Islet precursor cell (in vitro differentiated cells): ENCODE measurements around the gene EPS8L2.
"Not testable (repeated sequence)": the region's sequence is repeated elsewhere in the genome, so short reads cannot be mapped to it uniquely, and the experiment has no call there.

Source experiments
- DNase-seq: peaks from one replicate; pipeline ENCODE4 v3.0.0-alpha.2; 2018

Gene EPS8L2

DNA sequence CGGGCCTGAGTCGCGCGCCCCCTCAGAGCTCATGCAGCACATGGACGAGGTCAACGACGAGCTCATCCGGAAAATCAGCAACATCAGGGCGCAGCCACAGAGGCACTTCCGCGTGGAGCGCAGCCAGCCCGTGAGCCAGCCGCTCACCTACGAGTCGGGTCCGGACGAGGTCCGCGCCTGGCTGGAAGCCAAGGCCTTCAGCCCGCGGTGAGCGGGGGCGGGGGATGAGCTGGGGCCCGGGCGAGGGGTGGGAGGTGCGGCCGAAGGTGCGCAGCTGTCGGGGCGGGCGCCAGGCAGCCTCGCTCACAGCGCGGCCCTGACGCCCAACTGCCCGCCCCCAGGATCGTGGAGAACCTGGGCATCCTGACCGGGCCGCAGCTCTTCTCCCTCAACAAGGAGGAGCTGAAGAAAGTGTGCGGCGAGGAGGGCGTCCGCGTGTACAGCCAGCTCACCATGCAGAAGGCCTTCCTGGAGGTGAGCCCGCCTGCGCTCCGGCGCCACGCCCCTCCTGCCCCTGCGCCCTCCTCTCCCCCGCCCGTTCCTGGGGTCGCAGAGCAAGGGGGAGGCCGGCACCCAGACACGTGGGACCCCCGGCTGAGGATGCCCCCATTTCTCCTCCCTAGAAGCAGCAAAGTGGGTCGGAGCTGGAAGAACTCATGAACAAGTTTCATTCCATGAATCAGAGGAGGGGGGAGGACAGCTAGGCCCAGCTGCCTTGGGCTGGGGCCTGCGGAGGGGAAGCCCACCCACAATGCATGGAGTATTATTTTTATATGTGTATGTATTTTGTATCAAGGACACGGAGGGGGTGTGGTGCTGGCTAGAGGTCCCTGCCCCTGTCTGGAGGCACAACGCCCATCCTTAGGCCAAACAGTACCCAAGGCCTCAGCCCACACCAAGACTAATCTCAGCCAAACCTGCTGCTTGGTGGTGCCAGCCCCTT is 20.5 kb downstream of the EPS8L2 start:
- DNase-seq = no peak

DNA sequence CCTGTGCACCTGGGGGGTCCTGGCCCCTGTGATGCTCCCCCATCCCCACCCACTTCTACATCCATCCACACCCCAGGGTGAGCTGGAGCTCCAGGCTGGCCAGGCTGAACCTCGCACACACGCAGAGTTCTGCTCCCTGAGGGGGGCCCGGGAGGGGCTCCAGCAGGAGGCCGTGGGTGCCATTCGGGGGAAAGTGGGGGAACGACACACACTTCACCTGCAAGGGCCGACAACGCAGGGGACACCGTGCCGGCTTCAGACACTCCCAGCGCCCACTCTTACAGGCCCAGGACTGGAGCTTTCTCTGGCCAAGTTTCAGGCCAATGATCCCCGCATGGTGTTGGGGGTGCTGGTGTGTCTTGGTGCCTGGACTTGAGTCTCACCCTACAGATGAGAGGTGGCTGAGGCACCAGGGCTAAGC is 21.3 kb downstream of the EPS8L2 start:
- no peak for DNase-seq

DNA sequence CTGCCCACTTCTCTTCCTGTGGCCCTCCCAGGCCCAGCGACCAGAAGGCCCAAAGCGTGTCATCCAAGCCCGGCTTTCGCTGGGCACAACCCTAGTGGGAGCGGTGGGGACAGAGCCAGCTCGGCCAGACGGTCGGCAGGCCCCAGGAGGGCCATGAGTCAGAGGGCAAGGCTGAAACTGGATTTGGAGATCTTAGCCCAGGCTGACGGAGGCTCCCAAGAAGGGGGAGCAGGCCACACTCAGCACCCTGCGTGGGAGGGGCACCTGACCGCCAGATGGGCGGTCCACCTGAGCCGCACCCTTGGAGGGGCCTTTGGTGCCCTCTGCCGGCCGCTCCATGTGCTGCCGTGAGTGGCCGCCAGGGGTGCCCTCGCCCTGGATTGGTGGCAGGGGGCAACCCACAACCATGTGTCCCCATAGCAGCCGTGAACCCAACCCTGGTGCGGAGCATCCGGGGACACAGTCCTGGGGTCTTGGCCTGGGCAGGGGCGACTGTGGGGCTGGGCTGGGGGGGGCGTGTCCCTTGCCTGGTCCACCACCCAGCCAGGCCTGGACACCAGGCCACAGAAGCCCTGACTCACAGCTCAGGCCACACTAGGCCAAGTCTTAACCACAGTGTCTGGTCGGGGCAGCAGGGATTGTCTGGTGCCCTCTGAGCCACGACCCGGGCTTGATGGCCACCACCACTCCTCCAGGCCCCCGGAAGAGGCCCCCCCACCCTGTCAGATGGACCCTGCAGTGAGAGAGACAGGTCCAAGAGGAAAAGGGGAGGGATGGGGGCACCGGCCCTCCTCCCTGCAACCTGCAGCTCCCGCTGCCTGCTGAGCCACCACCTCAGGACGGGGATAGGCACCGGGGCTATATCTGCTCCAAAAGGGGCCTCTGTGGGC is 22.1 kb downstream of the EPS8L2 start:
- peak; percentile 96 for DNase-seq

DNA sequence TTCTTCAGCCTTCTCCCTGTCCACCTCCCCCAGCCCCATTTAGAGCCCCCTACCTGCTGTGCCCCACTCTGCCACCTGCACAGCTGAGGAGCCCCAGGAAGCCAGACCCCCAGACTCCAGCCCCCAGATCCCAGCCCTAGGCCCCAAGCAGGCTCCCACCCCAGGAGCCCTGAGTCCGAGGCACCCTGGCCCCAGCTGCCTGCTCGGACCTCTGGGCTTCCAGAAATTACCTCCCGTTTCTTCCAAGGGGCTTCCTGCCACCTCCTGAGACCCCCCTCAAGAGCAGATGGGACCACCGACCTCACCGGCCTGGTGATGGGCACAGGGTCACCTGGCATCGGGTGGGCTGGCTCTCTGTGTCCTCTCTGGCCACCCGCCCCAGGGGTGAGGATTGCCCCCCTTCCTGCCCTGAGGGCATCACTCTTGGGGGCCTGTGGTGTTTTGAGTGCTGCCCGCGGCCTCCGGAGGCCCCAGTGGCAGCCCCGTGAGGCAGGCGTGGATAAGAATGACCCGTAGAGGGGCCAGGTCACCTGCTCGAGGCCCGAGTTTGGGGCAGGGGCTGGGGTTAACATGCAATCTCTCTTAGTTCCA is 23.0 kb downstream of the EPS8L2 start:
- DNase-seq = no peak

DNA sequence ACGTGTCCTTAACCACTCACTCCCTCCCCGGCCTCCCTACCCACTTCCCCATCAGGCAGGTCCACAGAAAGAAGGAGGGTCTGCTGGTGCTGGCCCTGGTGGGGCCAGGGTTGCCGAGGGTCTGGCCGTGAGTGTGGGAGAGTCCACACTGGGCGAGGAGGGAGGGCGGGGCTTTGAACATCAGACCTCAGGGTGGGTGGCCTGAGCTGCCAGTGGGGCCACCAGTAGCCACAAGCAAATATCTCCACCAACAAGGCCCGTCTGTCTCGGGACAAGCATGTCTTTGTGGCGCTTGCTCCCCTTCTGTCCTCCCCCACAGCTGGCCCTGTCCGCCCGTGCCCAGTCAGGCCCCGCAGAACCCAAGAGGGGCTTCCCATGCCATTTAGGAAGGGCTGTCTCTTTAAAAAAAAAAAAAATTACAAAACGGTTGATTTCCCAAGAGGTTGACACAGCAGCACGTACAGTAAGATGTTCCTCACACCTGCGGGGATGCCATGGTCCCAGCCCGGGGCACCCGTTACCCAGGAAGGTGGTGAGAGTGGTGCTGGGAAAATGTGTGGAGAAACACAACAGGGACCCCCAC is 23.6 kb downstream of the EPS8L2 start:
- no peak for DNase-seq

DNA sequence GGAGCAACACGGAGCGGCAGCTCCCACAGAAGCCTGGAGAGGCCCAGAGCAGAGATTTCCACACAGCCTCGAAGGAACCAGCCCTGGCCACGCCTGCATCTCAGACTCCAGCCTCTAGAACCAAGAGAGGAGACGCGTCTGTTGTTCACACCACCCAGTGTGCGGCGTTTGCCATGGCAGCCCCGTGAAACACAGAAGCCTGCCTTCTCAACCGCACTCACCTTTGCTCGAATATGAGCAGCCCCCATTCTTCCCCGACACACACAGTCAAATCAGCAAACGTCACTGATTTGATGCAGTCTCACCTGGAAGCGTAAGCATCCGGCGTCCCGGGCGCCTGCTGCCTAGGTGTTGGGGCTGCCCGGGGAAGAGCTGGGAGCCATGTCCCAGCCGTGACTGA is 27.0 kb downstream of the EPS8L2 start:
- DNase-seq = no peak

DNA sequence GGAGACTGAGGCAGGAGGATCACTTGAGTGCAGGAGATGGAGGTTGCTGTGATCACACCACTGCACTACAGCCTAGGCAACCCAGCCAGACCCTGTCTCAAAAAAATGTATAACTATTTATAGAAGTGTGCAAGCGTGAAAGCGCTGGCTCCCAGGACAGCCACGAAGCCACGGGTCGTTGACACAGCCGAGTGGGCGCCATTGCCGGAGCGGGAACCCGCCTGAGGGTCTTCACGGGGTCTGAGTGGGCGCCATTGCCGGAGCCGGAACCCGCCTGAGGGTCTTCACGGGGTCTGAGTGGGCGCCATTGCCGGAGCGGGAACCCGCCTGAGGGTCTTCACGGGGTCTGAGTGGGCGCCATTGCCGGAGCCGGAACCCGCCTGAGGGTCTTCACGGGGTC is 28.5 kb downstream of the EPS8L2 start:
- DNase-seq = not testable (repeated sequence)

DNA sequence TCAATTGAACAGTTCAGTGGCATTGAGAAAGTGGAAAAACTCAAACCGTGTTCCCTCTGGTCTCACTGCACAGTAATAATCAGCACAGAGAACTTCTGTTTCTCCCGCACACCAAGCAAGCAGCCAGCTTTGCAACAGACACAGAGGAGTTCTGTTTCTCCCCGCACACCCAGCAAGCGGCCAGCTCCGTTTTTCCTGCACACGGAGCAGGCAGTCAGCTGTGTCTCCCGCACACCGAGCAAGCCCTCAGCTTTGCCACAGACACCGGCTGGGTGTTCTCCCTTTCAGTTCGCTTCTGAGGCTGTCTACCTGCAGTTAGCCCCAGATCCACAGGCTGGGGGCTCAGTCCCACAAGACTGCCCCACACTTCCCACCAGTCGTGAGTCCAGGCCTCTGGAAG is 31.3 kb downstream of the EPS8L2 start:
- DNase-seq = no peak

DNA sequence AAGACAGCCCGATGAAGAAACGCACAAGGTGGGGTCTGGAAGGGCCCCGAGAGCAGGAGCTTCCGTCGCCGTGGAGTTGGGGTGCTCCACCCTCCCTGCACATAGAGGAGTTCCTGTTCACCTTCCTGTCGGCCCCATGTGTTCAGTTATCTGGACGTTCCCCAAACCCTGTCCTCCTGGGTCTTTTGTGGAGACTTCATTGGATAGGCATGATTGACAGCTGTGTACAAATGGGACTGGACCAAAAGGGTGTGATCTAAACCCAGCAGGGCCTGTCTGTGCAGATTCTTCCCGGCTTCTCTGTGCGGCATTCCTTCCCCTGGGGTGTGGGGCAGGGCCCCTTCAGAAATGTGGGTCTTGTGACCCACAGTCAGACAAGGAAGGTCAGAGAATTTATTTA is 31.9 kb downstream of the EPS8L2 start:
- peak; percentile 79 for DNase-seq

DNA sequence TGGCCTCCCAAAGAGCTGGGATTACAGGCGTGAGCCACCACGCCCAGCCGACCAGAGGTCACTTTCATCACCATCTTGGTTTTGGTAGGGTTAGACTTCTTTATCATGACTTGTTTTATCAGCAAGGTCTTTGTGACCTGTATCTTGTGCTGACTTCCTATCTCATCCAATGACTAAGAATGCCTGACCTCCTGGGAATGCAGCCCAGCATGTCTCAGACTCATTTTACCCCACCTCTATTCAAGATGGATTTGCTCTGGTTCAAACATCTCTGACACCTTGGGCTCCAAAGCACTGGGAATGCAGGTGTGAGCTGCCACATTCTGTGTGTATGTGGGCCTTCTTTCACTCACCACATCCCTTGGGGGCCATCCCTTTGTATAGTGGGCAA is 36.1 kb downstream of the EPS8L2 start:
- no peak for DNase-seq

DNA sequence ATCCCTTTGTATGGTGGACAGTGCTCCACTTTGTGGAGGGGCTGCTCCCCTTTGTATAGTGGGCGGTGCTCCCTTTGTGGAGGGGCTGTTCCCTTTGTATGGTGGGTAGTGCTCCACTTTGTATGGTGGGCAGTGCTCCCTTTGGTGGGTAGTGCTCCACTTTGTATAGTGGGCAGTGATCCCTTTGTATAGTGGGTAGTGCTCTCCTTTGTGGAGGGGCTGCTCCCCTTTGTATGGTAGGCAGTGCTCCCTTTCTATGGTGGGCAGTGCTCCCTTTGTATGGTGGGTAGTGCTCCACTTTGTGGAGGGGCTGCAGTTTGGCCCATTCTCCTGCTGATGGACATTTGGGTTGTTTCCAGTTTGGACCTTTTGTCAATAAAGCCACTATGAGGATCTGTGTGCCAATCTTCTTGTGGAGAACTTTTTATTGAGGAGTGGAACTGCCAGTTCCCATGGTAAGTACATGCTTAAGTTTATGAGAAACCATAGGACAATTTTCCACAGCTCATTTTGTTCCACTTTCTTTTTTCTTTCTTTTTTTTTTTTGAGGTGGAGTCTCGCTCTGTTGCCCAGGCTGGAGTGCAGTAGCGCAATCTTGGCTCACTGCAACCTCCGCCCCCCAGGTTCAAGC is 36.7 kb downstream of the EPS8L2 start:
- no peak for DNase-seq

DNA sequence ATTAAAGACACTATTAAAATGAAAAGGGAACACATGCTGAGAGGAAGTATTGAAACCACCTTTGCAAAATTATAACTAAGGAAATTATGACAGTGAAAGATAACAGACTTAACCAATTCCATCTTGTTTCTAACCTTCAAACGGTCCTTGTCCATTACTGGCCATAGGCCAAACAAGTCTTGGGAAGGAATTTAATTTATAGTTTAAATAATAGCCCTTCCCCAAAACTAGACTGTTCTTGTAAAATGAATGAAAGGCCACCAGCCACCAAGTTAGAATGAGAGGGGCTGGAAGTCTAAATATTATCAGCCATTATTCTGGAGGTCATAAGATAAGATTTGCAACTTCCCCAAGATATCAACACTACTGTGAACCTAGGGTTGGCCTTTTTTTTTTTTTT is 39.4 kb downstream of the EPS8L2 start:
- no peak for DNase-seq

DNA sequence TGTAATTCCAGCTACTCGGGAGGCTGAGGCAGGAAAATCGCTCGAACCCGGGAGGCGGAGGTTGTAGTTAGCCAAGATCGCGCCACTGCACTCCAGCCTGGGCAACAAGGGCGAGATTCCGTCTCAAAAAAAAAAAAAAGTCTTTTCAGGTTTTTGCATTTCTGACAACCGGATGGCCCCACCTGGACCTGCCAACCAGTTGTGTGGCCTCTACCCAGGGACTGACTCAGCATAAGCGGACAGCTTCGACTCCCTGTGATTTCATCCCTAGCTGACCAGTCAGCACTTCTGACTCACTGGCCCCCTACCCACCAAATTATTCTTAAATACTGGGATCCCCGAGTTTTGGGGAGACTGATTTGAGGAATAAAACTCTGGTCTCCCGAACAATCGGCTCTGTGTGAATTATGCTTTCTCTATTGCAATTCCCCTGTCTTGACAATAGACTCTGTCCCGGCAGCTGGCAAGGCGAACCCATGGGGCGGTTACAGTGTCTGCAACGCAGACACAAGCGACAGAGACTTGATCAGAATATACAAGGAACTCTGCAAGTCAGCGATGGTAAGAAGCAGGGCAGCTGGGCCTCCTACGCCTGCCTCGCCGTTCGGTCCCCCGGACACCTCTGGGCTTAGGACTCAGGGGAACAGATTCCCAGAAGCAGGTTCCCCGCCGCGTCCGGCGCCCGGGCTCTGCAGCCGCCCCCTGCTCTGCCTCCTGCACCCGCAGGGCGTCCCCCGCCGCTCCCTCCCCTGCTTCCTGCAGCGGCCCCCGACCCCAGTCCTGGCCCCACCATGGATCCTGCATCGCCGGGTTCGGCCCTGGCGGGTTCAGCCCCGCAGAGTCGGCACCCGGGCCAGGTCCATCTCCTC is 40.5 kb downstream of the EPS8L2 start:
- DNase-seq = no peak

DNA sequence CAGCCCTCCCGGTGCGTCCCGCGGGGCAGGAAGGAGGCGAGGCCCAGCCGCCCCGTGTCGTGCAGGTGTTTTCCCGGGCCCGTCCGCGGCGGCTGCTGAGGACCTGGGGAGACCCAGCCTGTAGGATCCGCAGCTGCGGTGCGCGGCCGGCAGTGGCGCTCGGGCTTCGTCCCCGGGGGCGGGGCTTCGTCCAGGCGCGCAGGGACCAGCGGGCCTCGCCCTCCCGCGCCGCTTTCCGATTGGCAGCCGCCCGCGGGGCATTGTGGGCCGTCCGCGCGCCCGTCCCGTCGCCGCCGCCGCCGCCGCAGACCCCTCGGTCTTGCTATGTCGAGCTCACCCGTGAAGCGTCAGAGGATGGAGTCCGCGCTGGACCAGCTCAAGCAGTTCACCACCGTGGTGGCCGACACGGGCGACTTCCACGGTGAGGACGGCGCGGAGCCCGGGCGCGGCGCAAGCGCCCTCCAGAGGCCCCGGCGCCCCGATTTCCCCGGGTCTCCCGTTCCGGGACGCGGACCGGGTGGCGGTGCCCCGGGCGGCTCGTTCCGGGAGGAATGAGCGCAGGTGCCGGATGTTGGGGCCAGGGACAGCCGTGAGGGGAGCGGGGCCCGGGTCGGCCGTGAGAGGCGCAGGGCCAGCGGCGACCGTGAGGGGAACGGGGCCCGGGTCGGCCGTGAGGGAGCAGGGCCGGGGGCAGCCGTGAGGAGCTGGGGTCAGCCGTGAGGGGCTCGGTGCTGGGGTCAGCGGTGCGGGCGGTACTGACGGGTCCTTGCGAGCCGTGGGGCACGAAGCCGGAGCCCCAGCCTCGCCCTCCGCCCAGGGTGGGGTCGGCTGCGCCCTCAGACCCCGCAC is 41.4 kb downstream of the EPS8L2 start, which contains the start of gene TALDO1:
TALDO1 (plus strand) TSS at position 307 of the 849 bp plus-strand sequence; CDS start at position 325, 18 bp downstream.
- DNase-seq = peak; percentile 96

DNA sequence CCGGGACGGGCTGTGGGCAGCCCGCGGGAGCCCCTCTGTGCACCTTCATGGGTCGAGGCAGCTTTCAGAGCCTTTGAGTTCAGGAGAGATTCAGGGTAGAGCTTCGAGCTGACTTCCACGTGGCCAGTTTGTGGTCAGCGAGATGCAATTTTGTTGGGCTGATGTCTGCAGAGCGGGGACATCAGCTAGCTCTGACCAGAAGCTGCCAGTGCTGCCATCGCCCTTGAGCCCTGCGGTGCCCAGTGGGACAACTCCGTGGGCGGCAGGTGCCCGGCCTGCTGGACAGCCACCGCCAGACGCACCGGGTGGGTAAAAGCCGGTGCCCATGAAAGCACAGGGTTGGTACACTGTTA is 42.0 kb downstream of the EPS8L2 start:
- DNase-seq = no peak

DNA sequence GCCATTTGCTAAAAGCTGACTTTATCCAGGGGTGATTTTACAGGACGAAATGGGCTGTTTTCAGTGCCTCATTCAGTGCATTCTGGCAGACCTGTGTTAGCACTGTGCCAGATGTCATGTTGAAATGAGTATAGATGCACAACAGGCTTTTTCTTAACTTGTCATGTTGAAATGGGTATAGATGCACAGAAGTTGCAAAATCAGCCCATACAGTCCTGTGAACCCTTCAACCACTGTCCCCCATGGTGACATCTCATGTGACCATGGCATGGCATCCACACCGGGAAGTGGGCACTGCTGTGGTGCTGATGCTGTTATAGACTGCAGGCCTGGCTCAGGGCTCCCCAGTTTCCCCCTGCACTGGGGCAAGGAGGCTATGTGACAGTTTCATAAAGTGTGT is 43.7 kb downstream of the EPS8L2 start:
- DNase-seq = no peak

DNA sequence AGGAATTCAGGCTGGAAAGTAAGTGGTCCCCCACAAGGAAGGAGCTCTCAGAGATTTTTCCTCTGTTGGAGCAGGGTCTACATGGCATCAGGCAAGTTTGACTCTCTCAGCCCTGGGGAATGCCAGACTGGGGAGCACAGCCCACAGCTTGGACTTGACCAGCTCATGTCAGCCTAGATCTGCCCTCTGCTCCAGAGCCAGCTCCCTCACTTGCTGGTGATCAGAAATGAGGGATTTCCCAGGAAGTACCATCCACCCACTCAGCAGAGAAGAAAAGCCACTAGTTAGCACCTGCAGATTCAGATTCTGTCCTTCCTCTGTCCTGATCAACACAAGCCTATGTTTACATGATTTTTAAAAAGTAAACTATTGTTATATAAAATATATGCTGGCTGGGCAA is 54.2 kb downstream of the EPS8L2 start:
- no peak for DNase-seq

DNA sequence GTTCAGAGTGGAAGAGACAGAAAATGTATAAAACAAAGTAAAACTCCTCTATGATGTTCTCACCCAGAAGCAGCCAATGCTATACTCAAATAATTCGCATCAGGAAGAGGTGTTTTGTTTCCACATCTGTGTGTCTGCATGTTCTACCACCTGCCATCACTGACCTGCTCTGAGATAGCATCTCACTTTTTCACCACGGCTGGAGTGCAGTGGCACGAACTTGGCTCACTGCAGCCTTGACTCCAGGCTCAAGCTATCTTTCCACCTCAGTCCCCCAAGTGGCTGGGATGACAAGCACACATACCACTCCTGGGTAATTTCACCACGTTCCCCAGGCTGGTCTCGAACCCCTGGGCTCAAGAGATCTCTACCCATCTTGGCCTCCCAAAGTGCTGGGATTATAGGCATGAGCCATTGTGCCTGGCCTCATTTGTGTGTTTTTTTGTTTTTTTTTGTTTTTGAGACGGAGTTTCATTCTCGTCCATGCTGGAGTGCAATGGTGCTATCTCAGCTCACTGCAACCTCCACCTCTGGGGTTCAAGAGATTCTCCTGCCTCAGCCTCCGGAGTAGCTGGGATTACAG is 55.6 kb downstream of the EPS8L2 start:
- no peak for DNase-seq

DNA sequence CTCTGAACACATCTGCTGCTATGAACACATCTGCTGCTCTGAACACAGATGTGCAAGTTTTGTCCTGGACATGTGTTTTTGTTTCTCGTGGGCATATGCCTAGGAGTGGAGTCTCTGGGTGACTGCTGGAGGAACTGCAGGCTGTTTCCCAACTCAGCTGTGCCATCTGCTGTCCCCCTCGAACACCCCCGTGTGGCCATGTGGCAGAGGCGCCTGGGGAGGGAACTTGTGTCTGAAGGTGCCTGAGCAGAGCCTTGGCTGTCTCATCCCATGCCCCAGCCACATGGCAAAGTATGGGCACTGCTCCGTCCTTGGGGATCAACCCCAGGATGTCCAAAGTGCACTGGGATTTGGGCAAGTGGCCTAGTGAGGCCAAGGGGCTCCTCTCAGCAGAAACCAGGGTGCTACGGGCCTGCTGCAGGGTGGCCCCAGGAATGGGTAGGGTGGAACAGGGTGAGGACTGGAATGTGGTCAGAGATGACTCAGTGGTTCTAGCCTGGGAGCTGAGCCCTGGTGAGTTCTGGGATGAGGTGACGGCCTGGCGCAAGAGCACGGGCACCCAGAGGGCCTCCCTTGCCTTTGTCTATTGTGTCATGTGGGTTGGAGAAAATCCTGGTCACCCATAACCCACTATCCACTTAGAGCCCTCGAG is 56.5 kb downstream of the EPS8L2 start:
- DNase-seq = peak; percentile 57

DNA sequence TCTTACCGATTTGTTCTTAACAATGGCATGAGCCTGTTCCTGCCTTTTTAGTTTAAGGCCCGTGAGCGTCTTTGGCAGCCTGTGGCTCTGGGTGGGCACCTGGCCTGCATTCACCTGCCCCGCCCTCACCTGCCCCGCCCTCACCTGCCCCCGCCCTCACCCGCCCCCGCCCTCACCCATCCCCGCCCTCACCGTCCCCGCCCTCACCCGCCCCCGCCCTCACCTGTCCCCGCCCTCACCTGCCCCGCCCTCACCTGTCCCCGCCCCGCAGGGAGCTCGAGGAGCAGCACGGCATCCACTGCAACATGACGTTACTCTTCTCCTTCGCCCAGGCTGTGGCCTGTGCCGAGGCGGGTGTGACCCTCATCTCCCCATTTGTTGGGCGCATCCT is 57.0 kb downstream of the EPS8L2 start:
- peak; percentile 59 for DNase-seq
